ENCODE data around the gene PCDHGA7.
"Not testable (repeated sequence)": the region's sequence is repeated elsewhere in the genome, so short reads cannot be mapped to it uniquely, and the experiment has no call there.

The PCDHGA7 gene

DNA sequence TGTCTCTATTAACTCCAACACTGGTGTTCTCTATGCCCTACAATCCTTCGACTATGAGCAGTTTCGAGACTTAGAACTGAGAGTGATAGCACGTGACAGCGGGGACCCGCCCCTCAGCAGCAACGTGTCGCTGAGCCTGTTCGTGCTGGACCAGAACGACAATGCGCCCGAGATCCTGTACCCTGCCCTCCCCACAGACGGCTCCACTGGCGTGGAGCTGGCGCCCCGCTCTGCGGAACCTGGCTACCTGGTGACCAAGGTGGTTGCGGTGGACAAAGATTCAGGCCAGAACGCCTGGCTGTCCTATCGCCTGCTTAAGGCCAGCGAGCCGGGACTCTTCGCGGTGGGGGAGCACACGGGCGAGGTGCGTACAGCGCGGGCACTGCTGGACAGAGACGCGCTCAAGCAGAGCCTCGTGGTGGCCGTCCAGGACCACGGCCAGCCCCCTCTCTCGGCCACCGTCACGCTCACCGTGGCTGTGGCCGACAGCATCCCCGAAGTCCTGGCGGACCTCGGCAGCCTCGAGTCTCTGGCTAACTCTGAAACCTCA is 40.3 kb downstream of the PCDHGA7 start:
- H3K4me3 ChIP-seq (ENCODE audit: low read depth in 1 of 2, low read length in 2 of 2): peak overlapping the region; percentile 14 to 28
- H3K9me3 ChIP-seq (ENCODE audit: low read length): peaks cover 81% of the 10 kb centered on the region
- H3K27ac ChIP-seq (ENCODE audit: low read depth, low read length): no peak overlapping the region
- no peaks in the 10 kb centered on the region for H3K4me1 ChIP-seq (ENCODE audit: insufficient read depth, low read length)
- H3K36me3 ChIP-seq (ENCODE audit: insufficient read depth, low read length): no peaks in the 10 kb centered on the region
- no peaks in the 10 kb centered on the region for H3K27me3 ChIP-seq (ENCODE audit: control insufficient read depth in 1 of 2, insufficient read depth in 2 of 2, low read length in 2 of 2)
- H3K9ac ChIP-seq (ENCODE audit: low read length): no peak overlapping the region

DNA sequence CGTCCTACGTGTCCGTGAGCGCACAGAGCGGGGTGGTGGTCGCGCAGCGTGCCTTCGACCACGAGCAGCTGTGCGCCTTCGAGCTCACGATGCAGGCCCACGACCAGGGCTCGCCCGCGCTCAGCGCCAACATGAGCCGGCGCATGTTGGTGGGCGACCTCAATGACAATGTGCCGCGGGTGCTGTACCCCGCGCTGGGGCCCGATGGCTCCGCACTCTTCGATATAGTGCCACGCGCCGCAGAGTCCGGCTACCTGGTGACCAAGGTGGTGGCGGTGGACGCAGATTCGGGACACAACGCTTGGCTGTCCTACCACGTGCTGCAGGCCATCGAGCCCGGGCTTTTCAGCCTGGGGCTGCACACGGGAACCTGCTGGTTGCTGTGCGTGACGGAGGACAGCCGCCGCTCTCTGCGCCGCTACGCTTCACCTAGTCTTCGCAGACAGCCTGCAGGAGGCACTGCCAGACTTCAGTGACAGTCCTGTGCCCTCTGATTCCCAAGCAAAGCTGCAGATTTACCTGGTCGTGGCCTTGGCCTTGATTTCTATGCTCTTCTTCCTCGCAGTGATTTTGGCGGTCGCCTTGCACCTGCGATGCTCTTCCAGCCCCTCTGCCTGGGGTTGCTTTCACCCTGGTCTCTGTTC is 45.4 kb downstream of the PCDHGA7 start:
- H3K9me3 ChIP-seq (ENCODE audit: low read length): peaks cover 65% of the 10 kb centered on the region
- H3K9ac ChIP-seq (ENCODE audit: low read length): no peak overlapping the region
- H3K27ac ChIP-seq (ENCODE audit: low read depth, low read length): no peak overlapping the region
- H3K4me3 ChIP-seq (ENCODE audit: low read depth in 1 of 2, low read length in 2 of 2): peak overlapping the region; percentile 3 to 32
- no peaks in the 10 kb centered on the region for H3K36me3 ChIP-seq (ENCODE audit: insufficient read depth, low read length)
- H3K27me3 ChIP-seq (ENCODE audit: control insufficient read depth in 1 of 2, insufficient read depth in 2 of 2, low read length in 2 of 2): no peaks in the 10 kb centered on the region
- no peaks in the 10 kb centered on the region for H3K4me1 ChIP-seq (ENCODE audit: insufficient read depth, low read length)

DNA sequence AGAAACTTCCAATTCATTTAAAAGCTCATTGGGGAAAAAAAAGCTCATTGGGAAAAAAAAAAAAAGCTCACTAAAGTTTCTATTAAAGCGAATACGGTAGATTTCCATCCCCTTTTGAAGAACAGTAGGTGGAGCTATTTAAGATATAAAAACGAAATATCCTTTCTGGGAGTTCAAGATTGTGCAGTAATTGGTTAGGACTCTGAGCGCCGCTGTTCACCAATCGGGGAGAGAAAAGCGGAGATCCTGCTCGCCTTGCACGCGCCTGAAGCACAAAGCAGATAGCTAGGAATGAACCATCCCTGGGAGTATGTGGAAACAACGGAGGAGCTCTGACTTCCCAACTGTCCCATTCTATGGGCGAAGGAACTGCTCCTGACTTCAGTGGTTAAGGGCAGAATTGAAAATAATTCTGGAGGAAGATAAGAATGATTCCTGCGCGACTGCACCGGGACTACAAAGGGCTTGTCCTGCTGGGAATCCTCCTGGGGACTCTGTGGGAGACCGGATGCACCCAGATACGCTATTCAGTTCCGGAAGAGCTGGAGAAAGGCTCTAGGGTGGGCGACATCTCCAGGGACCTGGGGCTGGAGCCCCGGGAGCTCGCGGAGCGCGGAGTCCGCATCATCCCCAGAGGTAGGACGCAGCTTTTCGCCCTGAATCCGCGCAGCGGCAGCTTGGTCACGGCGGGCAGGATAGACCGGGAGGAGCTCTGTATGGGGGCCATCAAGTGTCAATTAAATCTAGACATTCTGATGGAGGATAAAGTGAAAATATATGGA is 48.0 kb downstream of the PCDHGA7 start, which contains the start of gene PCDHGA12:
Gene PCDHGA12 (plus strand): TSS at position 176 of the 782 bp plus-strand sequence. CDS start 253 bp downstream, at position 429.
- H3K9ac ChIP-seq (ENCODE audit: low read length): no peak within 1 kb of the TSS
- no peaks in the 10 kb centered on the region for H3K27me3 ChIP-seq (ENCODE audit: control insufficient read depth in 1 of 2, insufficient read depth in 2 of 2, low read length in 2 of 2)
- peaks cover 68% of the 10 kb centered on the region for H3K9me3 ChIP-seq (ENCODE audit: low read length)
- no peak within 1 kb of the TSS for H3K27ac ChIP-seq (ENCODE audit: low read depth, low read length)
- no peaks in the 10 kb centered on the region for H3K4me1 ChIP-seq (ENCODE audit: insufficient read depth, low read length)
- peak within 1 kb of the TSS in 1 of 2 donors; percentile 51 for H3K4me3 ChIP-seq (ENCODE audit: low read depth in 1 of 2, low read length in 2 of 2)
- H3K36me3 ChIP-seq (ENCODE audit: insufficient read depth, low read length): no peaks in the 10 kb centered on the region

DNA sequence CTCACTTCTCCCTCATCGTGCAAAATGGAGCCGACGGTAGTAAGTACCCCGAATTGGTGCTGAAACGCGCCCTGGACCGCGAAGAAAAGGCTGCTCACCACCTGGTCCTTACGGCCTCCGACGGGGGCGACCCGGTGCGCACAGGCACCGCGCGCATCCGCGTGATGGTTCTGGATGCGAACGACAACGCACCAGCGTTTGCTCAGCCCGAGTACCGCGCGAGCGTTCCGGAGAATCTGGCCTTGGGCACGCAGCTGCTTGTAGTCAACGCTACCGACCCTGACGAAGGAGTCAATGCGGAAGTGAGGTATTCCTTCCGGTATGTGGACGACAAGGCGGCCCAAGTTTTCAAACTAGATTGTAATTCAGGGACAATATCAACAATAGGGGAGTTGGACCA is 48.7 kb downstream of the PCDHGA7 start:
- Histone ChIP-seq H3K4me1 (ENCODE audit: insufficient read depth, low read length) (no peaks in the 10 kb centered on the region), H3K4me3 (ENCODE audit: low read depth in 1 of 2, low read length in 2 of 2) (peak overlapping the region in 1 of 2 donors; percentile 51), H3K9me3 (ENCODE audit: low read length) (peaks cover 63% of the 10 kb centered on the region), H3K36me3 (ENCODE audit: insufficient read depth, low read length) (no peaks in the 10 kb centered on the region), H3K27ac (ENCODE audit: low read depth, low read length) (no peak overlapping the region), H3K27me3 (ENCODE audit: control insufficient read depth in 1 of 2, insufficient read depth in 2 of 2, low read length in 2 of 2) (no peaks in the 10 kb centered on the region), H3K9ac (ENCODE audit: low read length) (no peak overlapping the region)

DNA sequence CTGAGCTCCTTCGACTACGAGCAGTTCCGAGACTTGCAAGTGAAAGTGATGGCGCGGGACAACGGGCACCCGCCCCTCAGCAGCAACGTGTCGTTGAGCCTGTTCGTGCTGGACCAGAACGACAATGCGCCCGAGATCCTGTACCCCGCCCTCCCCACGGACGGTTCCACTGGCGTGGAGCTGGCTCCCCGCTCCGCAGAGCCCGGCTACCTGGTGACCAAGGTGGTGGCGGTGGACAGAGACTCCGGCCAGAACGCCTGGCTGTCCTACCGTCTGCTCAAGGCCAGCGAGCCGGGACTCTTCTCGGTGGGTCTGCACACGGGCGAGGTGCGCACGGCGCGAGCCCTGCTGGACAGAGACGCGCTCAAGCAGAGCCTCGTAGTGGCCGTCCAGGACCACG is 49.8 kb downstream of the PCDHGA7 start:
- not testable (repeated sequence) for H3K4me1 ChIP-seq (ENCODE audit: insufficient read depth, low read length)
- peaks cover 57% of the 10 kb centered on the region for H3K9me3 ChIP-seq (ENCODE audit: low read length)

DNA sequence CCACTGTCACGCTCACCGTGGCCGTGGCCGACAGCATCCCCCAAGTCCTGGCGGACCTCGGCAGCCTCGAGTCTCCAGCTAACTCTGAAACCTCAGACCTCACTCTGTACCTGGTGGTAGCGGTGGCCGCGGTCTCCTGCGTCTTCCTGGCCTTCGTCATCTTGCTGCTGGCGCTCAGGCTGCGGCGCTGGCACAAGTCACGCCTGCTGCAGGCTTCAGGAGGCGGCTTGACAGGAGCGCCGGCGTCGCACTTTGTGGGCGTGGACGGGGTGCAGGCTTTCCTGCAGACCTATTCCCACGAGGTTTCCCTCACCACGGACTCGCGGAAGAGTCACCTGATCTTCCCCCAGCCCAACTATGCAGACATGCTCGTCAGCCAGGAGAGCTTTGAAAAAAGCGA is 50.2 kb downstream of the PCDHGA7 start:
- H3K4me1 ChIP-seq (ENCODE audit: insufficient read depth, low read length); H3K27ac ChIP-seq (ENCODE audit: low read depth, low read length); H3K9ac ChIP-seq (ENCODE audit: low read length); H3K36me3 ChIP-seq (ENCODE audit: insufficient read depth, low read length); H3K27me3 ChIP-seq (ENCODE audit: control insufficient read depth in 1 of 2, insufficient read depth in 2 of 2, low read length in 2 of 2): not testable (repeated sequence)
- Histone ChIP-seq H3K9me3 (ENCODE audit: low read length) (peaks cover 52% of the 10 kb centered on the region), H3K4me3 (ENCODE audit: low read depth in 1 of 2, low read length in 2 of 2) (peak overlapping the region in 1 of 2 donors; percentile 14)

More for the DNA sequence above, 49.8 kb downstream of the PCDHGA7 start:
- not testable (repeated sequence) for H3K27ac ChIP-seq (ENCODE audit: low read depth, low read length); H3K36me3 ChIP-seq (ENCODE audit: insufficient read depth, low read length); H3K27me3 ChIP-seq (ENCODE audit: control insufficient read depth in 1 of 2, insufficient read depth in 2 of 2, low read length in 2 of 2); H3K9ac ChIP-seq (ENCODE audit: low read length)
- peak overlapping the region in 1 of 2 donors; percentile 51 for H3K4me3 ChIP-seq (ENCODE audit: low read depth in 1 of 2, low read length in 2 of 2)

DNA sequence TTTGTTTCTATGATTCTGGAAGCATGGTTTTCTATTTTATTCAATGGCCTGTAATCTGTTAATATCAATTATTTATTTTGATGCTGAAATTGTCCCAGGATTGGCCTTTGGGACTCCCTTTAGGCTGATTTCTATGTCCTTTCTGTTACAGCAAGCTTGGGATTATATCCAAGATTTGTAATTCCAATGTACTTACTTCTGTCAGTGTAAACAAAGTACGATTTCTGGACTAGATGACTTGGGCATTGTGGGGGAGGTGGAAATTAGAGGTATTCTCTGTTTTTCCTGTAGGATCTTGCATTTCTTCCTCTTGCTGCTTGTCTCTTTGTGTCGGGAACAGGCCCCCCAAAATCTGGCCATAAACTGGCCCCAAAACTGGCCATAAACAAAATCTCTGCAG is 51.5 kb downstream of the PCDHGA7 start:
- Histone ChIP-seq H3K4me3 (ENCODE audit: low read depth in 1 of 2, low read length in 2 of 2) (no peak overlapping the region), H3K9me3 (ENCODE audit: low read length) (peaks cover 47% of the 10 kb centered on the region), H3K27ac (ENCODE audit: low read depth, low read length) (no peak overlapping the region), H3K9ac (ENCODE audit: low read length) (no peak overlapping the region), H3K4me1 (ENCODE audit: insufficient read depth, low read length) (no peaks in the 10 kb centered on the region), H3K27me3 (ENCODE audit: control insufficient read depth in 1 of 2, insufficient read depth in 2 of 2, low read length in 2 of 2) (no peaks in the 10 kb centered on the region), H3K36me3 (ENCODE audit: insufficient read depth, low read length) (no peaks in the 10 kb centered on the region)

Data from muscle layer of colon (tissue), 2 donors.